Keratinocyte (primary cell): ENCODE data around the gene SNTG2. TPM values are rescaled to one million over a fixed set of nuclear protein-coding genes. Genes with fewer than 3 reads are reported as not detected.

ENCODE experiments used
- DNase-seq: peaks from one replicate; pipeline ENCODE4 v3.0.0-alpha.2; 2011; ENCODE audit warnings: low read depth, missing footprints, low spot score
- FAIRE-seq: peaks from 2 replicates; lab custom pipeline; 2011; peaks lifted over from hg19 to GRCh38; lab: Jason Lieb, UNC
- H2AFZ ChIP-seq: 2 replicates; pipeline ENCODE4 v1.6.0; 2012; ENCODE audit warnings: low read length, control low read depth, inconsistent platforms; ENCODE audit not compliant: control insufficient read depth
- H3K27ac ChIP-seq: 2 replicates; pipeline ENCODE4 v1.5.1; 2011; ENCODE audit warnings: low read length; ENCODE audit not compliant: control insufficient read depth, insufficient read depth
- H3K27me3 ChIP-seq: 3 replicates; pipeline ENCODE4 v1.6.0; 2011; ENCODE audit warnings: low read length; ENCODE audit not compliant: control insufficient read depth, insufficient read depth; ENCODE audit errors: extremely low read depth
- H3K36me3 ChIP-seq, 2 experiments: 2 replicates in 1 of 2; 3 replicates in 1 of 2; pipeline ENCODE4 v1.5.1; 2011; ENCODE audit warnings: low read length in 2 of 2, mild to moderate bottlenecking in 1 of 2; ENCODE audit not compliant: control insufficient read depth in 2 of 2, insufficient read depth in 2 of 2; ENCODE audit errors: extremely low read depth in 1 of 2
- H3K4me1 ChIP-seq: 3 replicates; pipeline ENCODE4 v1.5.1; 2011; ENCODE audit warnings: low read length; ENCODE audit not compliant: control insufficient read depth, insufficient read depth; ENCODE audit errors: extremely low read depth
- H3K4me2 ChIP-seq: 3 replicates; pipeline ENCODE4 v1.6.0; 2011; ENCODE audit warnings: low read depth, low read length; ENCODE audit not compliant: control insufficient read depth, insufficient read depth; ENCODE audit errors: extremely low read depth
- H3K4me3 ChIP-seq, 3 experiments: fragments of 200-600 bp in 1 of 3; sonication (generic) in 1 of 3; 2 replicates in 2 of 3; 3 replicates in 1 of 3; pipeline ENCODE4 v1.5.1; 2011 to 2016; ENCODE audit warnings: low read length in 3 of 3, mild to moderate bottlenecking in 3 of 3, control low read depth in 2 of 3, inconsistent platforms in 1 of 3, low read depth in 1 of 3, mixed read lengths in 1 of 3, mixed run types in 1 of 3, moderate library complexity in 1 of 3; ENCODE audit not compliant: control insufficient read depth in 2 of 3, insufficient read depth in 2 of 3; ENCODE audit errors: extremely low read depth in 1 of 3
- H3K79me2 ChIP-seq: 2 replicates; pipeline ENCODE4 v1.6.0; 2012; ENCODE audit warnings: low read length; ENCODE audit not compliant: control insufficient read depth, insufficient read depth
- H3K9ac ChIP-seq: 3 replicates; pipeline ENCODE4 v1.6.0; 2011; ENCODE audit warnings: low read length; ENCODE audit not compliant: control insufficient read depth, insufficient read depth; ENCODE audit errors: extremely low read depth
- H3K9me1 ChIP-seq: 3 replicates; pipeline ENCODE4 v1.6.0; 2011; ENCODE audit warnings: low read length; ENCODE audit not compliant: control insufficient read depth, insufficient read depth; ENCODE audit errors: extremely low read depth
- H3K9me3 ChIP-seq: 2 replicates; pipeline ENCODE4 v1.5.1; 2012; ENCODE audit warnings: low read depth, low read length; ENCODE audit not compliant: control insufficient read depth
- H4K20me1 ChIP-seq: 3 replicates; pipeline ENCODE4 v1.6.0; 2011; ENCODE audit warnings: low read length; ENCODE audit not compliant: control insufficient read depth, insufficient read depth; ENCODE audit errors: extremely low read depth
- CTCF ChIP-seq, 3 experiments: IDR thresholded peaks in 1 of 3; conservative IDR thresholded peaks in 1 of 3; optimal IDR thresholded peaks in 1 of 3; 2 replicates in 2 of 3; 3 replicates in 1 of 3; pipeline versions ENCODE3 to v1.5.1; 2011; ENCODE audit warnings: low read length in 3 of 3, mild to moderate bottlenecking in 3 of 3, moderate library complexity in 2 of 3, control low read depth in 1 of 3, inconsistent platforms in 1 of 3; ENCODE audit not compliant: insufficient read depth in 2 of 3; ENCODE audit errors: extremely low read depth in 1 of 3
- EZH2 ChIP-seq: IDR thresholded peaks from one replicate; pipeline ENCODE4 v1.6.1; 2012; ENCODE audit warnings: inconsistent platforms, mild to moderate bottlenecking, low read length, moderate library complexity
- dilution Hi-C: fragments of 300-500 bp; cut with MboI; formaldehyde crosslinking; loops from one replicate; pipeline ENCODE4 v1.7.0; 2020; ENCODE audit warnings: low sequenced_read_pairs; ENCODE audit not compliant: extremely low pct_ligation_motif_present
- polyA plus RNA-seq, 5 experiments: library from polyadenylated mRNA; depleted of rRNA in 3 of 5; stranded (reverse) in 3 of 5; stranded (forward) in 1 of 5; unstranded in 1 of 5; fragments of >200 nt; gene quantifications; 1 replicate in 1 of 5; 2 replicates in 3 of 5; 3 replicates in 1 of 5; pipeline versions ENCODE4 v1.2.1 to v1.2.3, GENCODE V29; 2011 to 2012; ENCODE audit warnings: missing spikeins in 2 of 5, low read depth in 1 of 5, low replicate concordance in 1 of 5

The SNTG2 gene
- polyA plus RNA-seq, 1 donor (not counting 4 experiments of a cell fraction or from before 2014, with no cell fraction given): not detected

GRCh38 chr2:1233281-1233680 lies 282.6 kb downstream of the SNTG2 start:
- H3K4me1 ChIP-seq: no peaks in the 10 kb centered on the region
- H3K9ac ChIP-seq: no peak overlapping the region
- dilution Hi-C loops: no loop called here
- FAIRE-seq (no peak), DNase-seq (no peak)
- H2AFZ ChIP-seq: no peak overlapping the region
- H3K4me2 ChIP-seq: no peak overlapping the region
- H3K27me3 ChIP-seq: no peaks in the 10 kb centered on the region
- no peaks in the 10 kb centered on the region for H4K20me1 ChIP-seq
- no peaks in the 10 kb centered on the region for H3K79me2 ChIP-seq
- H3K4me3 ChIP-seq: no peak overlapping the region
- H3K36me3 ChIP-seq: no peaks in the 10 kb centered on the region
- H3K9me3 ChIP-seq: no peaks in the 10 kb centered on the region
- no peaks in the 10 kb centered on the region for H3K9me1 ChIP-seq
- H3K27ac ChIP-seq: no peak overlapping the region
- no peak for TF ChIP-seq CTCF (optimal IDR thresholded peaks at IDR 0.05 in 1 of 3, IDR thresholded peaks at IDR 0.05 in 1 of 3, conservative IDR thresholded peaks at IDR 0.05 in 1 of 3; ENCODE audit: extremely low read depth in 1 of 3, insufficient read depth in 2 of 3, low read length in 3 of 3)
- no peak for TF ChIP-seq EZH2

- Histone ChIP-seq H3K36me3 (no peaks in the 10 kb centered on the region), H4K20me1 (no peaks in the 10 kb centered on the region), H2AFZ (no peak overlapping the region), H3K9me3 (no peaks in the 10 kb centered on the region), H3K27ac (no peak overlapping the region), H3K9ac (no peak overlapping the region), H3K27me3 (no peaks in the 10 kb centered on the region), H3K9me1 (no peaks in the 10 kb centered on the region), H3K79me2 (no peaks in the 10 kb centered on the region), H3K4me1 (no peaks in the 10 kb centered on the region), H3K4me3 (no peak overlapping the region), H3K4me2 (no peak overlapping the region)
- DNase-seq: no peak
- dilution Hi-C loops: no loop called here
- FAIRE-seq: no peak
- TF ChIP-seq CTCF (optimal IDR thresholded peaks at IDR 0.05 in 1 of 3, IDR thresholded peaks at IDR 0.05 in 1 of 3, conservative IDR thresholded peaks at IDR 0.05 in 1 of 3; ENCODE audit: extremely low read depth in 1 of 3, insufficient read depth in 2 of 3, low read length in 3 of 3) (no peak), EZH2 (no peak)
Measured at GRCh38 chr2:1234731-1235308, 284.2 kb downstream of the SNTG2 start.
